Spinal cord (tissue), 10 donors: ENCODE measurements around the gene ALLC. TPM values are rescaled to one million over a fixed set of nuclear protein-coding genes. Genes with fewer than 3 reads are reported as not detected.
"Not testable (repeated sequence)": the region's sequence is repeated elsewhere in the genome, so short reads cannot be mapped to it uniquely, and the experiment has no call there.

ENCODE experiments used
- DNase-seq, 6 donors: peaks; one replicate each; pipeline versions ENCODE4 v3.0.0 to v3.0.0-alpha.2; 2013 to 2015; ENCODE audit warnings: low spot score in 6 of 6, low read depth in 4 of 6
- H3K27ac ChIP-seq: one replicate; pipeline ENCODE4 v1.5.1; 2013; ENCODE audit warnings: low read depth, low read length, control low read depth
- H3K27me3 ChIP-seq: one replicate; pipeline ENCODE4 v1.6.1; 2013; ENCODE audit warnings: low read length; ENCODE audit not compliant: control insufficient read depth, insufficient read depth
- H3K36me3 ChIP-seq: one replicate; pipeline ENCODE4 v1.6.1; 2013; ENCODE audit warnings: low read length; ENCODE audit not compliant: control insufficient read depth, insufficient read depth
- H3K4me1 ChIP-seq: one replicate; pipeline ENCODE4 v1.6.1; 2013; ENCODE audit warnings: low read length; ENCODE audit not compliant: control insufficient read depth, insufficient read depth
- H3K4me3 ChIP-seq: one replicate; pipeline ENCODE4 v1.5.1; 2013; ENCODE audit warnings: low read depth, low read length, control low read depth
- H3K9me3 ChIP-seq: one replicate; pipeline ENCODE4 v1.6.1; 2013; ENCODE audit warnings: low read length; ENCODE audit not compliant: control insufficient read depth, insufficient read depth
- WGBS: methylation state at CpG from one replicate; pipeline ENCODE4 v1.1.5; 2013; ENCODE audit warnings: missing lambda C conversion rate; ENCODE audit not compliant: insufficient coverage; 5-methylcytosine and 5-hydroxymethylcytosine counted together
- polyA plus RNA-seq, 2 donors: library from polyadenylated mRNA; unstranded; fragments of 120-200 nt; gene quantifications; one replicate each; pipeline ENCODE4 v1.2.1, GENCODE V29; 2013; ENCODE audit not compliant: insufficient read length in 2 of 2
- total RNA-seq, 2 donors: library from RNA; depleted of rRNA in 1 of 2; stranded (reverse); fragments of 120-200 nt in 1 of 2; fragments of >200 nt in 1 of 2; gene quantifications; one replicate each; pipeline versions ENCODE4 v1.2.3 to v1.2.4, GENCODE V29; 2013 to 2014
- donor health status: healthy.

The ALLC gene
- total and polyA plus RNA-seq, 4 donors, result 0.71 to 8.2 (median 1.6) TPM

DNA sequence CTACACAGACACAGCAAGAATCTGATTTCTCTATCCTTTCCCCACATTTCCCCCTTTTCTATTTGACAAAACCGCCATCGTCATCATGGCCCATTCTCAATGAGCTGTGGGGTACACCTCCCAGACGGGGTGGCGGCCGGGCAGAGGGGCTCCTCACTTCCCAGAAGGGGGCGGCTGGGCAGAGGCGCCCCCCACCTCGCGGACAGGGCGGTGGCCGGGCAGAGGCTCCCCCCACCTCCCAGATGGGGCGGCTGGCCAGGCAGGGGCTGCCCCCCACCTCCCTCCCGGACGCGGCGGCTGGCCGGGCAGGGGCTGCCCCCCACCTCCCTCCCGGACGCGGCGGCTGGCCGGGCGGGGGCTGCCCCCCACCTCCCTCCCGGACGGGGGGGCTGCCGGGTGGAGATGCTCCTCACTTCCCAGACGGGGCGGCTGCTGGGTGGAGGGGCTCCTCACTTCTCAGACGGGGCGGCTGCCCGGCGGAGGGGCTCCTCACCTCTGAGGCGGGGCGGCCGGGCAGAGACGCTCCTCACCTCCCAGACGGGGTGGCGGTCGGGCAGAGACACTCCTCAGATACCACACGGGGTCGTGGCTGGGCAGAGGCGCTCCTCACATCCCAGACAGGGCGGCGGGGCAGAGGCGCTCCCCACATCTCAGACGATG is 42.3 kb upstream of the ALLC start:
- H3K4me1 ChIP-seq, H3K4me3 ChIP-seq, H3K9me3 ChIP-seq, H3K27ac ChIP-seq, H3K36me3 ChIP-seq, DNase-seq, H3K27me3 ChIP-seq: not testable (repeated sequence)
- WGBS, result 93% methylated on average over 8 of the region's 46 CpGs

DNA sequence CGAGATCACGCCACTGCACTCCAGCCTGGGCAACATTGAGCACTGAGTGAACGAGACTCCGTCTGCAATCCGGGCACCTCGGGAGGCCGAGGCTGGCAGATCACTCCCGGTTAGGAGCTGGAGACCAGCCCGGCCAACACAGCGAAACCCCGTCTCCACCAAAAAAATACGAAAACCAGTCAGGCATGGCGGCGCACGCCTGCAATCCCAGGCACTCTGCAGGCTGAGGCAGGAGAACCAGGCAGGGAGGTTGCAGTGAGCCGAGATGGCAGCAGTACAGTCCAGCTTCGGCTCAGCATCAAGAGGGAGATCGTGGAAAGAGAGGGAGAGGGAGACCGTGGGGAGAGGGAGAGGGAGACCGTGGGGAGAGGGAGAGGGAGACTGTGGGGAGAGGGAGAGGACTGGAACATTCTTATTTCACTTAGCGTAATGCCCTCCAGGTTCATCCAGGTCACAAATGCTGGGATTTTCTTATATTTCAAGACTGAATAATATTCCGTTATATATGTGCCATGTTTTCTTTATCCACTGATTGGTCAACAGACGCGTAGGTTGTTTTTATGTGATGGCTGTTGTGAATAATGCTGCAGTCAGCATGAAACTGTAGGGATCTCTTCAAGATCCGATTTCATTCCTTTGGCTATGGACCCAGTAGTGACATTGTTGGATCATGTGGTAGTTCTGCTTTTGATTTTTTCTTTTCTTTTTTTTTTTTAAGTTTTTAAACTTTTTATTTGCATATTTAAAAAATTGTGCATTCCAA is 41.4 kb upstream of the ALLC start:
- H3K4me3 ChIP-seq, H3K36me3 ChIP-seq, DNase-seq, H3K27ac ChIP-seq, H3K4me1 ChIP-seq, H3K27me3 ChIP-seq, H3K9me3 ChIP-seq: not testable (repeated sequence)
- WGBS, result 97% methylated on average over 17 of the region's 25 CpGs

DNA sequence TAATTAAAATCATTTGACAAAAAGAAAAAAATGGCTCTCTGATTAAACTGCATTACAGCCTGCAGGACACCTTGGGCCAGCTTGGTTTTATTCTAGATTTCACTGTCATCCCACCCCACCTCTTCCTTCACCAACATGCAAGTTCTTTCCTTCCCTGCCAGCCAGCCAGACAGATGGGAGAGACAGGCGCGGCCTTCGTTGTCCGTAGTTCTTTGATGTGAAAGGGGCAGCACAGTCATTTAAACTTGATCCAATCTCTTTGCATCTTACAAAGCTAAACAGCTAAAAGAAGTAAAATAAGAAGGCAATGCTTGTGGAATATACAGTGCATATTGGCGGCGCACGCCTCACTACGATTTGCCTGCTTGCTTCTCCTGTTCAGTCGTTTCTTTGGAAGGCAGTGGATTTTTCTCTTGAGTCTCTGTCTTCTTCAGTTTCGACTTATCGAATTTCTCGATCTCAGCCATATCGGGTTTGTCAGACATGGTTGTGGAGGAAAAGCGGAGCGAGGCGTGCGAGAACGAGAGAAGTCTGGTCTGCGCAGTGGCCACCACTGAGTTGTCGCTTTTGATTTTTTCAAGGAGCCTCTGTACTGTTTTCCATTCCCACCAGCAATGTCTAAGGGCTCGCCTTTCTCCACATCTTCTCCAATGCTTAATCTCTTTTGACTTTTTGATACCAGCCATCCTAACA is 40.7 kb upstream of the ALLC start:
- Histone ChIP-seq H3K27ac (no peak overlapping the region), H3K27me3 (no peaks in the 10 kb centered on the region), H3K9me3 (peaks cover 3% of the 10 kb centered on the region), H3K36me3 (no peaks in the 10 kb centered on the region), H3K4me3 (no peak overlapping the region), H3K4me1 (no peaks in the 10 kb centered on the region)
- 99% methylated on average over 9 of the region's 21 CpGs for WGBS
- DNase-seq, result no peak

DNA sequence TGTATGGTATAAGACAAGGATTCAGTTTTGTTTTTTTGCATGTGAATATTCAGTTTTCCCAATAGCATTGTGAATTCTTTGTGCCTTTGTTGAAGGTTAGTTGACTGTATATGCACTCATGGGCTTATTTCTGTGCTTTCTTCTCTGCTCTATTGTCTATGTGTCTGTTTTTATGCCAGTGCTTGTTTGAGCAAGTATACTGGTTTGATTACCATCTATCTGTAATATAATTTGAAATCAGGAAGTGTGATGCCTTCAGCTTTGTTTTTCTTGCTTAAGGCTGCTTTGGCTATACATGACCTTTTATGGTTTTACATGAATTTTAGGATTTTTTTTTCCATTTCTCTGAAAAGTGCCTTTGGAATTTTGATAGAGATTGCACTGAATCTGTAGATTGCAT is 39.6 kb upstream of the ALLC start:
- H3K27me3 ChIP-seq, result no peaks in the 10 kb centered on the region
- DNase-seq, result no peak
- H3K27ac ChIP-seq, result no peak overlapping the region
- H3K36me3 ChIP-seq, result no peaks in the 10 kb centered on the region
- H3K4me3 ChIP-seq, result no peak overlapping the region
- no peaks in the 10 kb centered on the region for H3K4me1 ChIP-seq
- peaks cover 3% of the 10 kb centered on the region for H3K9me3 ChIP-seq

DNA sequence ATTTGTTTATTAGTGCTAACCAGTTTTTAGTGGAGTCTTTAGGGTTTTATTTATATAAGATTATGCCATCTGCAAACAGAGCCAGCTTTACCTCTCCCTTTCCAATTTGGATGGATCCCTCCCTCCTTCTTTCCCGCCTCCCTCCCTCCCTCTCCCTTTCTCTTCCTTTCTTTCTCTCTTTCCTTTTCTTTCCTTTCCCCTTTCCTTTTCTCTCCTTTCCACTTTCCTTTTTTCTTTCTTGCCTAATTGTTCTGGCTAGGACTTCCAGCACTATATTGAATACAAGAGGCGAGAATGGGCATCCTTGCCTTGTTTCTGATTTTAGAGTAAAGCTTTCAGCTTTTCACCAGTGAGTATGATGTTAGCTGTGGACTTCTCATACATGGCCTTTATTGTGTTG is 39.0 kb upstream of the ALLC start:
- H3K36me3 ChIP-seq, result no peaks in the 10 kb centered on the region
- peaks cover 3% of the 10 kb centered on the region for H3K9me3 ChIP-seq
- H3K4me1 ChIP-seq, result no peaks in the 10 kb centered on the region
- no peaks in the 10 kb centered on the region for H3K27me3 ChIP-seq
- no peak overlapping the region for H3K4me3 ChIP-seq
- 100% methylated on average over 1 of the region's 2 CpGs for WGBS
- no peak overlapping the region for H3K27ac ChIP-seq
- no peak for DNase-seq

DNA sequence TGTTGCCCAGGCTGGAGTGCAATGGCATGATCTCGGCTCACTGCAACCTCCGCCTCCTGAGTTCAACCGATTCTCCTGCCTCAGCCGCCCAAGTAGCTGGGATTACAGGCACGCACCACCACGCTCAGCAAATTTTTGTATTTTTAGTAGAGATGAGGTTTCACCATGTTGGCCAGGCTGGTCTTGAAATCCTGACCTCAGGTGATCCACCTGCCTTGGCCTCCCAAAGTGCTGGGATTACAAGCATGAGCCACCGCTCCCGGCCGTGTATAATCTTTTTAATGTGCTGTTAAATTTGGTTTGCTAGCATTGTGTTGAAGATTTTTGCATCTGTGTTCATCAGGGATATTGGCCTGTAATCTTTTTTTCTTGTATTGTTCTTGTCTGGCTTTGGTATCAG is 38.3 kb upstream of the ALLC start:
- H3K4me1 ChIP-seq, H3K27ac ChIP-seq, H3K4me3 ChIP-seq, H3K9me3 ChIP-seq, H3K27me3 ChIP-seq, DNase-seq, H3K36me3 ChIP-seq: not testable (repeated sequence)
- WGBS, result 97% methylated on average over 9 of the region's 9 CpGs

DNA sequence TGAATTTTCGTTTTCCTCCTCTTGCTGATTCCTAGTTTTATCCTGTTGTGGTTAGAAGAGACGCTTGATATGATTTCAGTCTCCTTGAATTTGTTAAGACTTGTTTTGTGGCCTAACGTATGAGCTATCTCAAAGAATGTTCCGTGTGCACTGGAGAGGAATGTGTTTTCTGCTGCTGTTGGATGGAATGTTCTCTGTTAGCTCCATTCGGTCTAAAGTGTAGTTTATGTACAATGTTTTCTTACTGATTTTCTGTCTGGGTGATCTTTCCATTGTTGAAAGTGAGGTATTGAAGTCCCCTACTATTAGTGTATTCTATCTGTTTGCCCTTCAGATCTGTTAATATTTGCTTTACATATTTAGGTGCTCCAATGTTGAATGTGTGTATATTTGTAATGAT is 37.2 kb upstream of the ALLC start:
- 94% methylated on average over 3 of the region's 5 CpGs for WGBS
- Histone ChIP-seq H3K9me3 (no peaks in the 10 kb centered on the region), H3K4me1 (no peaks in the 10 kb centered on the region), H3K36me3 (no peaks in the 10 kb centered on the region), H3K27me3 (no peaks in the 10 kb centered on the region), H3K27ac (no peak overlapping the region), H3K4me3 (no peak overlapping the region)
- DNase-seq, result no peak

DNA sequence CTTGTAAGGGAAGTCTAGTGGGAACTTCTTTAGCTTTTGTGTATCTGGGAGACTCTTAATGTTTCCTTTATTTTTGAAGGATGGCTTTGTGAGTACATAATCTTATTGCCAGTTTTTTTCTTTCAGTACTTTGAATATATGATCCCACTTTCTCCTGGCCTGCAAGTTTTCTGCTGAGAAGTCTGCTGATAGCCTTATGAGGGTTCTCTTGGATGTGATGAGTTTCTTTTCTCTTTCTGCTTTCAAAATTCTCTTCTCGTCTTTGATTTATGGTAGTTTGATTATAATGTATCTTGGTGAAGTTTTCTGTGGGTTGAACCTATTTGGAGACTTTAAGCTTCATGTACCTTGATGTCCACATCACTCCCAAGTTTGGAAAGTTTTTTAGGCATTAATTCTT is 35.0 kb upstream of the ALLC start:
- DNase-seq, result no peak
- no peaks in the 10 kb centered on the region for H3K4me1 ChIP-seq
- H3K27ac ChIP-seq, result no peak overlapping the region
- no peaks in the 10 kb centered on the region for H3K27me3 ChIP-seq
- no peak overlapping the region for H3K4me3 ChIP-seq
- H3K36me3 ChIP-seq, result no peaks in the 10 kb centered on the region
- WGBS, result no CpG with 5 or more reads among the region's 1 CpG
- no peaks in the 10 kb centered on the region for H3K9me3 ChIP-seq

DNA sequence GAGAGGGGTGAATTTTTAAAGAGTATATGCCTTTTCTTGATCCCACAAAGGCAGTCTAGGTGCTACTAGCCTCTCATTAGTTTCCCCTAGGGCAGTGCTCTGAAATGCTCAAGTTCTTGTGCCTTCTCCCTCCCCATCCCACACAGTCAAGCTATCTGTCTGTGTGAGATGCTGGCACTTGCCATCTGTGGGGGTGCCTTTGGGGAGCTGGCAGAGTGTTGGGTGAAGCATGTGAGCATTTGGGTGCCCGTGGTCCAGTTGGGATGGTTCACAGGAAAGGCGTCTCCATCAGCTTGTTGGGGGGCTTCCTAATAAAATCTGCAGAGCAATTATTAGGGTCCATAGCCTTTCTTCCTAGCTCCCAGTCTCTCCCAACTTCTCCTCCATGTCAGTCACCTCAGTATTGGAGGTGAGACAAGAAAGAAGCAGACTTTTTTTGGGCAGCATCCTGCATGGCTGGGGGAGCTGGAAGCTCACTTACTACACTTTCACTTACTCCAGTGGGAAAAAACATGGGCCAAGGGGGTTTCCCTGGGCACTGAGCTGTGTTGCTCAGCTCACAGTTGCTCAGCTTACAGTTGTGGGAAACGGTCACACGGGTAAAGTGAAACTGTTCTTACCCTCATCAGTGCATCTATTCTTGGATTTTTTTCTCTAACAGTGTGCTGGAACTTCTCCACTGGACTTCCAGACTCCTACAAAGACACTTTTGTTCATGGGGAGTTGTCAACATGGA is 33.8 kb upstream of the ALLC start:
- no peak for DNase-seq
- H3K27ac ChIP-seq, result no peak overlapping the region
- WGBS, result 100% methylated on average over 4 of the region's 4 CpGs
- H3K36me3 ChIP-seq, result peaks cover 4% of the 10 kb centered on the region
- H3K4me1 ChIP-seq, result peaks cover 3% of the 10 kb centered on the region
- no peaks in the 10 kb centered on the region for H3K9me3 ChIP-seq
- H3K4me3 ChIP-seq, result no peak overlapping the region
- no peaks in the 10 kb centered on the region for H3K27me3 ChIP-seq
